ENCODE results near the gene IL17REL.

IL17REL gene

GRCh38 chr22:50027639-50028537 is 15.3 kb upstream of the IL17REL start:
- DNase-seq, result peak in 3 of 51 donors; percentile 26 to 49 (median 38)

- DNase-seq, result no peak
Observed at GRCh38 chr22:50025993-50026392, 13.4 kb upstream of the IL17REL start.

- no peak for DNase-seq
Observed at GRCh38 chr22:50022171-50022819, 9.7 kb upstream of the IL17REL start.

GRCh38 chr22:50020606-50021005 is 8.0 kb upstream of the IL17REL start:
- no peak for DNase-seq

- no peak for DNase-seq
Observed at GRCh38 chr22:50019316-50019715, 6.8 kb upstream of the IL17REL start.

GRCh38 chr22:50018608-50019285 is 6.2 kb upstream of the IL17REL start:
- no peak for DNase-seq

- no peak for DNase-seq
Observed at GRCh38 chr22:50017701-50018224, 5.2 kb upstream of the IL17REL start.

GRCh38 chr22:50016988-50017700 is 4.6 kb upstream of the IL17REL start:
- DNase-seq, result no peak

- no peak for DNase-seq
Observed at GRCh38 chr22:50016308-50016987, 3.9 kb upstream of the IL17REL start.

GRCh38 chr22:50015451-50016307 is 3.1 kb upstream of the IL17REL start:
- no peak for DNase-seq

GRCh38 chr22:50014655-50015401 is 2.3 kb upstream of the IL17REL start:
- DNase-seq, result no peak

- no peak for DNase-seq
Observed at GRCh38 chr22:50014053-50014501, 1.5 kb upstream of the IL17REL start.

- no peak for DNase-seq
Observed at GRCh38 chr22:50011447-50012210, 936 bp downstream of the IL17REL start.

GRCh38 chr22:50010676-50011446 is 1.7 kb downstream of the IL17REL start:
- no peak for DNase-seq

GRCh38 chr22:50009765-50010675 is 2.5 kb downstream of the IL17REL start:
- DNase-seq, result no peak

GRCh38 chr22:50009251-50009650 is 3.3 kb downstream of the IL17REL start:
- no peak for DNase-seq

Data from hypothalamus (tissue), 51 donors.